Gastroesophageal sphincter (tissue), 4 donors: Measurements from ENCODE around the gene PCDHGA1. TPM values are rescaled to one million over a fixed set of nuclear protein-coding genes. Genes with fewer than 3 reads are reported as not detected.
A peak's percentile ranks its signal among the peaks of the same experiment; 100 is the strongest.

Experiments used
- ATAC-seq: fragments of 150-250 bp; one replicate; pipeline ENCODE4 v1.9.1; 2016; ENCODE audit warnings: mild to moderate bottlenecking, moderate library complexity
- H3K27ac ChIP-seq, 4 donors: fragments of 200-600 bp; sonication (generic) in 3 of 4; 1 replicate in 3 of 4; 2 replicates in 1 of 4; pipeline ENCODE4 v1.5.1; 2016 to 2019
- H3K27me3 ChIP-seq: fragments of 200-600 bp; sonication (generic); one replicate; pipeline ENCODE4 v1.5.1; 2019
- H3K36me3 ChIP-seq, 2 donors: fragments of 200-600 bp; sonication (generic); one replicate each; pipeline ENCODE4 v1.5.1; 2019; ENCODE audit warnings: control low read depth in 1 of 2
- H3K4me1 ChIP-seq, 3 donors: fragments of 200-600 bp; sonication (generic); 1 replicate in 2 of 3; 2 replicates in 1 of 3; pipeline ENCODE4 v1.5.1; 2016 to 2019; ENCODE audit warnings: control low read depth in 2 of 3
- H3K4me3 ChIP-seq, 2 donors: fragments of 200-600 bp; sonication (generic); one replicate each; pipeline ENCODE4 v1.5.1; 2019; ENCODE audit warnings: mild to moderate bottlenecking in 1 of 2, moderate library complexity in 1 of 2
- H3K9me3 ChIP-seq, 3 donors: fragments of 200-600 bp; sonication (generic); one replicate each; pipeline ENCODE4 v1.5.1; 2017 to 2019; ENCODE audit warnings: control low read depth in 2 of 3
- EP300 ChIP-seq: sonication (generic); formaldehyde crosslinking; IDR thresholded peaks from one replicate; pipeline ENCODE4 v1.6.1; 2017; ENCODE audit warnings: antibody characterized with exemption, mild to moderate bottlenecking
- POLR2A ChIP-seq, 2 donors: fragments of 450-650 bp; IDR thresholded peaks; one replicate each; pipeline ENCODE4 v1.6.1; 2017; ENCODE audit warnings: antibody characterized with exemption in 2 of 2, mild to moderate bottlenecking in 2 of 2, moderate library complexity in 1 of 2
- POLR2AphosphoS5 ChIP-seq: sonication (generic); formaldehyde crosslinking; IDR thresholded peaks from one replicate; pipeline ENCODE4 v1.6.1; 2017; ENCODE audit warnings: antibody characterized with exemption
- WGBS, 2 donors: methylation state at CpG; one replicate each; pipeline ENCODE4 v1.1.5; 2018; ENCODE audit warnings: low coverage in 1 of 2; 5-methylcytosine and 5-hydroxymethylcytosine counted together
- total RNA-seq, 4 donors: library from RNA; depleted of rRNA; stranded (reverse); fragments of >200 nt; gene quantifications; one replicate each; pipeline ENCODE4 v1.1.0, GENCODE V29; 2016
- TF ChIP-seq, protein P1 (sequence below), 4 experiments: fragments of 200-600 bp in 2 of 4; fragments of 450-650 bp in 2 of 4; sonication (generic) in 1 of 4; IDR thresholded peaks; one replicate each; pipeline ENCODE4 v1.5.1; 2017 to 2019; ENCODE audit warnings: antibody characterized with exemption in 4 of 4, mild to moderate bottlenecking in 2 of 4, moderate library complexity in 2 of 4

Gene PCDHGA1
- total RNA-seq, 4 donors from 2014 or later, result 0.67 to 1.3 (median 1.1) TPM

DNA sequence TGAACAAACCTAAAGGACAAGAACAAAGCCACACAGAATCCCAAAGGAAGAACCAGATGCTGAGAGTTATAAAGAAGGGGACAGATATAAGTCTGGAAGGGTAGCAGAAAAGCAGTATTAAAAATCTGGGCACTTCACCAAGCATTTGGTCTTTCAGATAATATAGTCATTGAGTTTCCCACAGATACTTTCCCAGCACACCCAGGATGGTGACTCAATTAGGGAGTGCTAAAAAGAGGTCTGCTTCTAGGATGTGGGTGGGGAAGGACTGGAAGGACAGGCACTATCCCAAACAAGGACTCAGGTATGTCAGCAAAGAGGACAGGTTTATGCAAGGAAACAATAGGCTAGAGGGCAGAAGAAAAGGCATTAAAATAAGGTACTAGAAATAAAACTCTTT is 229.1 kb downstream of the PCDHGA1 start:
- H3K4me3 ChIP-seq, result no peak overlapping the region
- no peaks in the 10 kb centered on the region for H3K9me3 ChIP-seq
- peaks cover 13 to 51% (median 16%) of the 10 kb centered on the region in 3 donors for H3K4me1 ChIP-seq
- no peaks in the 10 kb centered on the region for H3K36me3 ChIP-seq
- H3K27me3 ChIP-seq, result no peaks in the 10 kb centered on the region
- H3K27ac ChIP-seq, result peak overlapping the region; percentile 85 to 99 (median 88)
- no peak for TF ChIP-seq POLR2A (IDR thresholded peaks at IDR 0.05)
- peak; percentile 81 for TF ChIP-seq POLR2AphosphoS5
- ATAC-seq, result no peak

DNA sequence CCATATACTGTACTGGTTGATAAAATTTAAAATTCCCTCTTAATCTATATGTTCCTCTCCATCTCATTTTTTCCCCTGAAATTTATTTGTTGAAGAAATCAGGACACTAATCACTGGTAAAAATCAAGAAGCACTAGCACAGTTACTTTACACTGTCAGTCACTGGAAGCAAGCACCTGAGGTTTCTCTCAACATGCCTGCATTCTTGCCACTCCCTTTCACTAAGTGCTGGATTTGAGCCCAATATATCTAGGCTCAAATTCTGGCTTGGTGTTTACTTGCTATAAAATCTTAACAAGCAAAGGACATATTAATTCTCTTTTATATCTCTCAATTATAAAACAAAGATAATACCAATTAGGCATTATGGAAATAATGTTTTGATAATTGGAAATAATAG is 229.8 kb downstream of the PCDHGA1 start:
- Histone ChIP-seq H3K27me3 (no peaks in the 10 kb centered on the region), H3K36me3 (no peaks in the 10 kb centered on the region), H3K27ac (peak overlapping the region; percentile 85 to 99 (median 88)), H3K4me1 (peaks cover 13 to 53% (median 16%) of the 10 kb centered on the region in 3 donors), H3K9me3 (no peaks in the 10 kb centered on the region), H3K4me3 (peak overlapping the region; percentile 20 to 27)
- TF ChIP-seq, protein P1, sequence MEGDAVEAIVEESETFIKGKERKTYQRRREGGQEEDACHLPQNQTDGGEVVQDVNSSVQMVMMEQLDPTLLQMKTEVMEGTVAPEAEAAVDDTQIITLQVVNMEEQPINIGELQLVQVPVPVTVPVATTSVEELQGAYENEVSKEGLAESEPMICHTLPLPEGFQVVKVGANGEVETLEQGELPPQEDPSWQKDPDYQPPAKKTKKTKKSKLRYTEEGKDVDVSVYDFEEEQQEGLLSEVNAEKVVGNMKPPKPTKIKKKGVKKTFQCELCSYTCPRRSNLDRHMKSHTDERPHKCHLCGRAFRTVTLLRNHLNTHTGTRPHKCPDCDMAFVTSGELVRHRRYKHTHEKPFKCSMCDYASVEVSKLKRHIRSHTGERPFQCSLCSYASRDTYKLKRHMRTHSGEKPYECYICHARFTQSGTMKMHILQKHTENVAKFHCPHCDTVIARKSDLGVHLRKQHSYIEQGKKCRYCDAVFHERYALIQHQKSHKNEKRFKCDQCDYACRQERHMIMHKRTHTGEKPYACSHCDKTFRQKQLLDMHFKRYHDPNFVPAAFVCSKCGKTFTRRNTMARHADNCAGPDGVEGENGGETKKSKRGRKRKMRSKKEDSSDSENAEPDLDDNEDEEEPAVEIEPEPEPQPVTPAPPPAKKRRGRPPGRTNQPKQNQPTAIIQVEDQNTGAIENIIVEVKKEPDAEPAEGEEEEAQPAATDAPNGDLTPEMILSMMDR (IDR thresholded peaks at IDR 0.05), result no peak
- no peak for TF ChIP-seq POLR2AphosphoS5
- no peak for TF ChIP-seq EP300
- no peak for TF ChIP-seq POLR2A (IDR thresholded peaks at IDR 0.05)
- no peak for ATAC-seq

DNA sequence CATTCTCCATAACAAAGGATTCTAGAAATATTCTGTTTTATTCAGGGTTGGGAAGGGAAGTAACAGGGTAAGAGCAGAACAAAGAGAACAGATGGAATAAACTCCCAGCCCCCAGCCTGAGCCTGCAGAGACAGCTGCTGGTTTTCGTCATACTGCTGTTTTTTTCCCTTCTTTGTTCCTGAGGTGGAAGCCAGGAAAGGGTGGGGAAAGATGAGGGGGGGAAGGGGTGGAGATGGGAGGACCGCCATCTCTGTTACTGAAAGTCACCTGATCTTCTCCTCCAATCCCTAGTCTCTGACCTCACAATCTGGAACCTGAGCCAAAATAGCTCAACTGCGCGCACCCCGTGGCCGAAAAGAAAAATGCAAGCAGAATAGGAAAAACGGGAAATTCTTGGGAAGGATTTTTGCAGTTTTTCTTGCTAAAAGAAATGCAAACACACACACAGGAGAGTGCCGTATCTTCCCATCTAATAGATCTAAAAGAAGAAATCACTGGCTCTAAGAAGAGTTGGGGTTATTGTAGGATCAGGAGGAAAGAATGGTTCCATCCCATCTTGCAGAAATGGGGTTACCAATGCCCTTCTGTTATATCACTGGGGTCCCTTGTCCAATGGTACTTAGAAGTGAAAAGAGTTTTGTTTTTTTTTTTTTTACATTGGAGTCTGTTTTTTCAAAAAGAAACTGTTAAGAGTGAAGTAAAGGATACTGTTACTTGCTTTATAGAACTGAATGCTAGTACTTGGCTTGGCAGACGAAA is 230.6 kb downstream of the PCDHGA1 start:
- peak overlapping the region; percentile 20 to 27 for H3K4me3 ChIP-seq
- WGBS, 2 donors, result 11 to 13% methylated on average over 8 to 9 of the region's 9 CpGs
- H3K27me3 ChIP-seq, result no peaks in the 10 kb centered on the region
- peaks cover 13 to 53% (median 16%) of the 10 kb centered on the region in 3 donors for H3K4me1 ChIP-seq
- H3K9me3 ChIP-seq, result no peaks in the 10 kb centered on the region
- H3K36me3 ChIP-seq, result peaks cover 0 to 6% of the 10 kb centered on the region in 2 donors
- TF ChIP-seq, protein P1 (IDR thresholded peaks at IDR 0.05), result peak; percentile 89 to 97 (median 92)
- no peak for TF ChIP-seq EP300
- TF ChIP-seq POLR2AphosphoS5, result peak; percentile 97
- TF ChIP-seq POLR2A (IDR thresholded peaks at IDR 0.05), result no peak
- H3K27ac ChIP-seq, result peak overlapping the region; percentile 85 to 99 (median 88)
- peak; percentile 87 for ATAC-seq

Other genes with a start within 250 kb of the PCDHGA1 start
- gene PCDHB2, start 235.9 kb upstream of the PCDHGA1 start, total RNA-seq, result 1 to 10 TPM; 1.4 to 3.0 (median 1.9) TPM
- gene PCDHB3, start 230.0 kb upstream of the PCDHGA1 start, total RNA-seq, result 1 to 10 TPM in 3 of 4 donors, under 1 TPM in 1; 0.78 to 2.3 (median 2.0) TPM
- 1 to 10 TPM; 2.8 to 5.6 (median 4.8) TPM for gene PCDHB4, start 208.7 kb upstream of the PCDHGA1 start, total RNA-seq
- 1 to 10 TPM; 3.2 to 8.6 (median 5.8) TPM for gene PCDHB5, start 195.3 kb upstream of the PCDHGA1 start, total RNA-seq
- gene PCDHB6, start 180.5 kb upstream of the PCDHGA1 start, total RNA-seq, result 1 to 10 TPM; 1.0 to 2.0 (median 1.5) TPM
- gene PCDHB7, start 157.9 kb upstream of the PCDHGA1 start, total RNA-seq, result 1 to 10 TPM; 1.7 to 3.0 (median 2.4) TPM
- 1 to 10 TPM in 3 of 4 donors, under 1 TPM in 1; 0.27 to 1.5 (median 1.2) TPM for gene PCDHB8, start 152.7 kb upstream of the PCDHGA1 start, total RNA-seq
- 1 to 10 TPM; 4.4 to 5.2 (median 4.8) TPM for gene PCDHB16, start 148.1 kb upstream of the PCDHGA1 start, total RNA-seq
- 10 to 100 TPM in 1 of 4 donors, 1 to 10 TPM in 3; 1.9 to 10.9 (median 3.0) TPM for gene PCDHB9, start 143.4 kb upstream of the PCDHGA1 start, total RNA-seq
- gene PCDHB10, start 138.2 kb upstream of the PCDHGA1 start, total RNA-seq, result 1 to 10 TPM; 3.0 to 6.4 (median 4.1) TPM
- gene PCDHB11, start 130.9 kb upstream of the PCDHGA1 start, total RNA-seq, result 1 to 10 TPM in 3 of 4 donors, under 1 TPM in 1; 0.99 to 5.4 (median 3.0) TPM
- gene PCDHB12, start 121.8 kb upstream of the PCDHGA1 start, total RNA-seq, result 1 to 10 TPM in 3 of 4 donors, under 1 TPM in 1; 0.67 to 5.1 (median 3.4) TPM
- 10 to 100 TPM in 1 of 4 donors, 1 to 10 TPM in 3; 2.7 to 11.7 (median 6.1) TPM for gene PCDHB13, start 116.6 kb upstream of the PCDHGA1 start, total RNA-seq
- 10 to 100 TPM in 1 of 4 donors, 1 to 10 TPM in 3; 5.4 to 12.8 (median 7.8) TPM for gene PCDHB14, start 107.2 kb upstream of the PCDHGA1 start, total RNA-seq
- 1 to 10 TPM; 3.2 to 6.6 (median 4.1) TPM for gene PCDHB15, start 85.1 kb upstream of the PCDHGA1 start, total RNA-seq
- gene SLC25A2, start 26.5 kb upstream of the PCDHGA1 start, total RNA-seq, result 1 to 10 TPM in 2 of 4 donors, not detected in 2; 1.2 to 3.1 TPM
- gene TAF7, start 9.7 kb upstream of the PCDHGA1 start, total RNA-seq, result 10 to 100 TPM; 58.7 to 75.9 (median 61.4) TPM
- 1 to 10 TPM; 3.2 to 5.6 (median 4.4) TPM for gene PCDHGA2, start 8.2 kb downstream of the PCDHGA1 start, total RNA-seq
- gene PCDHGA3, start 13.3 kb downstream of the PCDHGA1 start, total RNA-seq, result 1 to 10 TPM; 1.3 to 5.7 (median 2.8) TPM
- gene PCDHGB1, start 19.6 kb downstream of the PCDHGA1 start, total RNA-seq, result 1 to 10 TPM; 2.0 to 9.5 (median 4.2) TPM
- gene PCDHGA4, start 24.5 kb downstream of the PCDHGA1 start, total RNA-seq, result 10 to 100 TPM in 1 of 4 donors, 1 to 10 TPM in 3; 2.4 to 12.0 (median 6.3) TPM
- 10 to 100 TPM in 1 of 4 donors, 1 to 10 TPM in 3; 2.7 to 15.6 (median 4.1) TPM for gene PCDHGB2, start 29.5 kb downstream of the PCDHGA1 start, total RNA-seq
- gene PCDHGA5, start 33.6 kb downstream of the PCDHGA1 start, total RNA-seq, result 10 to 100 TPM in 1 of 4 donors, 1 to 10 TPM in 3; 2.6 to 12.5 (median 4.8) TPM
- 1 to 10 TPM; 1.5 to 10.0 (median 4.7) TPM for gene PCDHGB3, start 39.7 kb downstream of the PCDHGA1 start, total RNA-seq
- 10 to 100 TPM in 1 of 4 donors, 1 to 10 TPM in 3; 2.0 to 11.1 (median 5.7) TPM for gene PCDHGA6, start 43.4 kb downstream of the PCDHGA1 start, total RNA-seq
- gene PCDHGA7, start 52.2 kb downstream of the PCDHGA1 start, total RNA-seq, result 10 to 100 TPM in 1 of 4 donors, 1 to 10 TPM in 3; 2.7 to 14.3 (median 7.6) TPM
- gene PCDHGB4, start 57.2 kb downstream of the PCDHGA1 start, total RNA-seq, result 10 to 100 TPM in 1 of 4 donors, 1 to 10 TPM in 3; 3.1 to 14.8 (median 6.0) TPM
- 1 to 10 TPM; 3.0 to 6.8 (median 3.6) TPM for gene PCDHGA8, start 62.1 kb downstream of the PCDHGA1 start, total RNA-seq
- 10 to 100 TPM in 2 of 4 donors, 1 to 10 TPM in 2; 4.0 to 12.9 (median 9.8) TPM for gene PCDHGB5, start 67.4 kb downstream of the PCDHGA1 start, total RNA-seq
- gene PCDHGA9, start 72.3 kb downstream of the PCDHGA1 start, total RNA-seq, result 1 to 10 TPM; 3.3 to 8.6 (median 5.9) TPM
- 10 to 100 TPM in 1 of 4 donors, 1 to 10 TPM in 3; 5.7 to 11.7 (median 6.5) TPM for gene PCDHGB6, start 77.5 kb downstream of the PCDHGA1 start, total RNA-seq
- 1 to 10 TPM; 2.9 to 8.2 (median 4.7) TPM for gene PCDHGA10, start 82.5 kb downstream of the PCDHGA1 start, total RNA-seq
- gene PCDHGB7, start 87.2 kb downstream of the PCDHGA1 start, total RNA-seq, result 10 to 100 TPM; 12.3 to 19.3 (median 15.3) TPM
- 10 to 100 TPM in 1 of 4 donors, 1 to 10 TPM in 3; 1.9 to 12.3 (median 3.9) TPM for gene PCDHGA11, start 90.5 kb downstream of the PCDHGA1 start, total RNA-seq
- 10 to 100 TPM in 1 of 4 donors, 1 to 10 TPM in 3; 5.3 to 15.4 (median 9.8) TPM for gene PCDHGA12, start 100.0 kb downstream of the PCDHGA1 start, total RNA-seq
- gene PCDHGC3, start 145.5 kb downstream of the PCDHGA1 start, total RNA-seq, result 10 to 100 TPM; 52.6 to 95.6 (median 63.2) TPM
- gene PCDHGC4, start 154.5 kb downstream of the PCDHGA1 start, total RNA-seq, result 10 to 100 TPM in 1 of 4 donors, 1 to 10 TPM in 2, under 1 TPM in 1; 0.10 to 12.9 (median 2.4) TPM
- 1 to 10 TPM in 3 of 4 donors, under 1 TPM in 1; 0.07 to 5.1 (median 1.8) TPM for gene PCDHGC5, start 158.6 kb downstream of the PCDHGA1 start, total RNA-seq